Measurements from ENCODE around the gene FSIP2. TPM values are rescaled to one million over a fixed set of nuclear protein-coding genes. Genes with fewer than 3 reads are reported as not detected.

Gene FSIP2
- total and polyA plus RNA-seq, 2 experiments from 2014 or later, result 3.4 to 13.8 TPM

GRCh38 chr2:185790361-185790760 lies 51.8 kb downstream of the FSIP2 start:
- H3K27me3 ChIP-seq, result no peaks in the 10 kb centered on the region
- H3K9me3 ChIP-seq (ENCODE audit: low read depth), result no peaks in the 10 kb centered on the region
- no peak overlapping the region for H3K4me3 ChIP-seq
- no peaks in the 10 kb centered on the region for H3K4me1 ChIP-seq (ENCODE audit: low read depth)
- TF ChIP-seq CTCF (IDR thresholded peaks at IDR 0.05; ENCODE audit: low read depth, low read length), result no peak
- no peak for DNase-seq (ENCODE audit: low read depth in 1 of 2, low spot score in 1 of 2)
- peaks cover 4% of the 10 kb centered on the region for H3K36me3 ChIP-seq
- no peak overlapping the region for H3K27ac ChIP-seq

- no peak overlapping the region for H3K27ac ChIP-seq
- H3K36me3 ChIP-seq, result no peaks in the 10 kb centered on the region
- no peak for DNase-seq (ENCODE audit: low read depth in 1 of 2, low spot score in 1 of 2)
- no peak for TF ChIP-seq CTCF (IDR thresholded peaks at IDR 0.05; ENCODE audit: low read depth, low read length)
- no peak overlapping the region for H3K4me3 ChIP-seq
- H3K27me3 ChIP-seq, result no peaks in the 10 kb centered on the region
- no peaks in the 10 kb centered on the region for H3K4me1 ChIP-seq (ENCODE audit: low read depth)
- no peaks in the 10 kb centered on the region for H3K9me3 ChIP-seq (ENCODE audit: low read depth)
Observed at GRCh38 chr2:185793532-185794345, 55.1 kb downstream of the FSIP2 start.

GRCh38 chr2:185796758-185797157 lies 58.2 kb downstream of the FSIP2 start:
- no peaks in the 10 kb centered on the region for H3K4me1 ChIP-seq (ENCODE audit: low read depth)
- no peaks in the 10 kb centered on the region for H3K27me3 ChIP-seq
- no peak overlapping the region for H3K27ac ChIP-seq
- H3K9me3 ChIP-seq (ENCODE audit: low read depth), result no peaks in the 10 kb centered on the region
- no peaks in the 10 kb centered on the region for H3K36me3 ChIP-seq
- H3K4me3 ChIP-seq, result no peak overlapping the region
- DNase-seq (ENCODE audit: low read depth in 1 of 2, low spot score in 1 of 2), result no peak
- no peak for TF ChIP-seq CTCF (IDR thresholded peaks at IDR 0.05; ENCODE audit: low read depth, low read length)

GRCh38 chr2:185802926-185803325 lies 64.3 kb downstream of the FSIP2 start:
- Histone ChIP-seq H3K36me3 (no peaks in the 10 kb centered on the region), H3K4me3 (no peak overlapping the region), H3K9me3 (ENCODE audit: low read depth) (no peaks in the 10 kb centered on the region), H3K27me3 (no peaks in the 10 kb centered on the region), H3K4me1 (ENCODE audit: low read depth) (no peaks in the 10 kb centered on the region), H3K27ac (no peak overlapping the region)
- TF ChIP-seq CTCF (IDR thresholded peaks at IDR 0.05; ENCODE audit: low read depth, low read length), result no peak
- no peak for DNase-seq (ENCODE audit: low read depth in 1 of 2, low spot score in 1 of 2)

- TF ChIP-seq CTCF (IDR thresholded peaks at IDR 0.05; ENCODE audit: low read depth, low read length), result no peak
- H3K4me1 ChIP-seq (ENCODE audit: low read depth), result no peaks in the 10 kb centered on the region
Observed at GRCh38 chr2:185806783-185807182, 68.2 kb downstream of the FSIP2 start.

More at GRCh38 chr2:185806783-185807182, 68.2 kb downstream of the FSIP2 start:
- no peak for DNase-seq (ENCODE audit: low read depth in 1 of 2, low spot score in 1 of 2)
- no peaks in the 10 kb centered on the region for H3K9me3 ChIP-seq (ENCODE audit: low read depth)
- no peaks in the 10 kb centered on the region for H3K36me3 ChIP-seq
- H3K27me3 ChIP-seq, result no peaks in the 10 kb centered on the region
- H3K4me3 ChIP-seq, result no peak overlapping the region
- H3K27ac ChIP-seq, result no peak overlapping the region

All from cardiac muscle cell (in vitro differentiated cells and primary cell).